Endothelial cell of umbilical vein (primary cell): Measurements from ENCODE around the gene CHRNA9.

Source experiments
- CTCF ChIP-seq, 2 donors: IDR thresholded peaks; 1 replicate in 1 of 2; 2 replicates in 1 of 2; pipeline ENCODE4 v1.5.1; 2011; ENCODE audit warnings: low read length in 2 of 2, mild to moderate bottlenecking in 2 of 2, moderate library complexity in 2 of 2, control low read depth in 1 of 2, inconsistent platforms in 1 of 2, low read depth in 1 of 2; ENCODE audit not compliant: insufficient read depth in 1 of 2; ENCODE audit errors: extremely low read depth in 1 of 2
- EZH2 ChIP-seq: IDR thresholded peaks from 2 replicates; pipeline ENCODE4 v1.6.1; 2012; ENCODE audit warnings: borderline replicate concordance, low read depth, mild to moderate bottlenecking, moderate library complexity, low read length, inconsistent platforms; ENCODE audit not compliant: severe bottlenecking
- FOS ChIP-seq: IDR thresholded peaks from 2 replicates; pipeline ENCODE4 v1.6.1; 2011; ENCODE audit warnings: mild to moderate bottlenecking, low read length, moderate library complexity, borderline replicate concordance; ENCODE audit not compliant: insufficient read depth
- JUN ChIP-seq: IDR thresholded peaks from 2 replicates; pipeline ENCODE4 v1.6.1; 2011; ENCODE audit warnings: borderline replicate concordance, low read depth; ENCODE audit not compliant: insufficient read length, insufficient read depth
- POLR2A ChIP-seq: IDR thresholded peaks from 2 replicates; pipeline ENCODE4 v1.6.1; 2012; ENCODE audit warnings: low read depth, mild to moderate bottlenecking, control low read depth, low read length
- POLR2AphosphoS5 ChIP-seq: IDR thresholded peaks from 2 replicates; pipeline ENCODE4 v1.6.1; 2012; ENCODE audit warnings: low read depth, mild to moderate bottlenecking, control low read depth, low read length, moderate library complexity; ENCODE audit not compliant: insufficient read depth
- TF ChIP-seq, protein P1 (sequence below): IDR thresholded peaks from 2 replicates; pipeline ENCODE4 v1.6.1; 2011; ENCODE audit not compliant: insufficient read depth, insufficient read length

- TF ChIP-seq CTCF (IDR thresholded peaks at IDR 0.05; ENCODE audit: extremely low read depth in 1 of 2, insufficient read depth in 1 of 2, low read depth in 1 of 2, low read length in 2 of 2) (no peak), POLR2A (no peak), EZH2 (no peak), JUN (no peak), POLR2AphosphoS5 (no peak), FOS (no peak)
- TF ChIP-seq, protein P1, sequence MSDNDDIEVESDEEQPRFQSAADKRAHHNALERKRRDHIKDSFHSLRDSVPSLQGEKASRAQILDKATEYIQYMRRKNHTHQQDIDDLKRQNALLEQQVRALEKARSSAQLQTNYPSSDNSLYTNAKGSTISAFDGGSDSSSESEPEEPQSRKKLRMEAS: no peak
Measured at GRCh38 chr4:40327340-40327739, 7.8 kb upstream of the CHRNA9 start.
